LHCN-M2 (cell line): ENCODE results near the gene ZNF10. TPM values are rescaled to one million over a fixed set of nuclear protein-coding genes. Genes with fewer than 3 reads are reported as not detected.
A peak's percentile ranks its signal among the peaks of the same experiment; 100 is the strongest.

Source experiments
- DNase-seq: peaks from one replicate; pipeline ENCODE4 v3.0.0-alpha.2; 2012; ENCODE audit warnings: low read depth
- polyA plus RNA-seq: library from polyadenylated mRNA; unstranded; fragments of >200 nt; gene quantifications from one replicate; pipeline ENCODE4 v1.2.1, GENCODE V29; 2012; ENCODE audit warnings: missing spikeins
- total RNA-seq: library from RNA; depleted of rRNA; stranded (reverse); fragments of >200 nt; gene quantifications from 2 replicates; pipeline ENCODE4 v1.2.3, GENCODE V29; 2014; rRNA removed

ZNF10 gene
- total RNA-seq, result 7.2 and 8.1 TPM in 2 replicates
- 2.1 TPM for polyA plus RNA-seq

- peak; percentile 94 for DNase-seq
Measured at GRCh38 chr12:133130038-133130807, at the start of gene ZNF10, which contains the start of gene ZNF891. ZNF10 (plus strand) TSS chr12:133130627; CDS start chr12:133144493, 13,866 bp downstream. ZNF891 (minus strand) TSS chr12:133130274; CDS start chr12:133121918, 8,356 bp downstream.

- no peak for DNase-seq
Measured at GRCh38 chr12:133081159-133081780, 49.2 kb upstream of the ZNF10 start.

GRCh38 chr12:133083345-133083744, 47.1 kb upstream of the ZNF10 start:
- DNase-seq, result no peak

GRCh38 chr12:133105620-133106019, 24.8 kb upstream of the ZNF10 start:
- peak; percentile 5 for DNase-seq

- peak; percentile 10 for DNase-seq
Measured at GRCh38 chr12:133106253-133106652, 24.2 kb upstream of the ZNF10 start.

- no peak for DNase-seq
Measured at GRCh38 chr12:133107121-133107520, 23.3 kb upstream of the ZNF10 start.

- DNase-seq, result no peak
Measured at GRCh38 chr12:133108150-133108549, 22.3 kb upstream of the ZNF10 start.

GRCh38 chr12:133120385-133121191, 9.8 kb upstream of the ZNF10 start:
- peak; percentile 3 for DNase-seq

- DNase-seq, result no peak
Measured at GRCh38 chr12:133124674-133125073, 5.8 kb upstream of the ZNF10 start.

GRCh38 chr12:133129368-133130037, 924 bp upstream of the ZNF10 start:
- DNase-seq, result peak; percentile 26

- no peak for DNase-seq
Measured at GRCh38 chr12:133130808-133131128, 341 bp downstream of the ZNF10 start.

- no peak for DNase-seq
Measured at GRCh38 chr12:133135747-133136146, 5.3 kb downstream of the ZNF10 start.

GRCh38 chr12:133145981-133146380, 15.6 kb downstream of the ZNF10 start:
- DNase-seq, result no peak

- no peak for DNase-seq
Measured at GRCh38 chr12:133156125-133156690, 25.8 kb downstream of the ZNF10 start.

- no peak for DNase-seq
Measured at GRCh38 chr12:133165776-133166175, 35.3 kb downstream of the ZNF10 start.

- DNase-seq, result no peak
Measured at GRCh38 chr12:133172491-133172890, 42.1 kb downstream of the ZNF10 start.

- DNase-seq, result no peak
Measured at GRCh38 chr12:133174901-133175300, 44.5 kb downstream of the ZNF10 start.

GRCh38 chr12:133180669-133181068, 50.2 kb downstream of the ZNF10 start:
- no peak for DNase-seq

GRCh38 chr12:133181238-133181959, 51.0 kb downstream of the ZNF10 start, which contains the start of gene ZNF268:
ZNF268 (plus strand) TSS chr12:133181495; CDS start chr12:133181998, 503 bp downstream.
- peak; percentile 90 for DNase-seq

GRCh38 chr12:133190176-133190575, 59.7 kb downstream of the ZNF10 start:
- DNase-seq, result no peak
